ENCODE measurements around the gene SYN1. TPM values are rescaled to one million over a fixed set of nuclear protein-coding genes. Genes with fewer than 3 reads are reported as not detected.

The SYN1 gene
- total RNA-seq, 1 donor from 2014 or later = 2.9 TPM

- Mint-ChIP-seq H3K36me3 (ENCODE audit: low read depth, unreplicated experiment) (peaks cover 11% of the 10 kb centered on the region), H3K4me3 (ENCODE audit: unreplicated experiment) (no peak overlapping the region), H3K9me3 (ENCODE audit: unreplicated experiment) (no peaks in the 10 kb centered on the region), H3K27ac (ENCODE audit: unreplicated experiment) (no peak overlapping the region), H3K4me1 (ENCODE audit: unreplicated experiment) (peaks cover 10% of the 10 kb centered on the region), H3K27me3 (ENCODE audit: unreplicated experiment) (peaks cover 4% of the 10 kb centered on the region)
- DNase-seq (ENCODE audit: low spot score) = no peak
- no peak for TF ChIP-seq CTCF (IDR thresholded peaks at IDR 0.05; ENCODE audit: unreplicated experiment)
Observed at GRCh38 chrX:47645530-47645929, 25.9 kb upstream of the SYN1 start.

GRCh38 chrX:47644557-47645091 lies 25.0 kb upstream of the SYN1 start:
- peaks cover 4% of the 10 kb centered on the region for H3K27me3 Mint-ChIP-seq (ENCODE audit: unreplicated experiment)
- H3K9me3 Mint-ChIP-seq (ENCODE audit: unreplicated experiment) = no peaks in the 10 kb centered on the region
- H3K27ac Mint-ChIP-seq (ENCODE audit: unreplicated experiment) = peak overlapping the region; percentile 48
- no peak for DNase-seq (ENCODE audit: low spot score)
- no peak overlapping the region for H3K4me3 Mint-ChIP-seq (ENCODE audit: unreplicated experiment)
- H3K36me3 Mint-ChIP-seq (ENCODE audit: low read depth, unreplicated experiment) = peaks cover 21% of the 10 kb centered on the region
- peak; percentile 38 for TF ChIP-seq CTCF (IDR thresholded peaks at IDR 0.05; ENCODE audit: unreplicated experiment)
- peaks cover 10% of the 10 kb centered on the region for H3K4me1 Mint-ChIP-seq (ENCODE audit: unreplicated experiment)

- peaks cover 24% of the 10 kb centered on the region for H3K36me3 Mint-ChIP-seq (ENCODE audit: low read depth, unreplicated experiment)
- H3K27ac Mint-ChIP-seq (ENCODE audit: unreplicated experiment) = no peak overlapping the region
- H3K4me1 Mint-ChIP-seq (ENCODE audit: unreplicated experiment) = peaks cover 7% of the 10 kb centered on the region
- TF ChIP-seq CTCF (IDR thresholded peaks at IDR 0.05; ENCODE audit: unreplicated experiment) = peak; percentile 17
- DNase-seq (ENCODE audit: low spot score) = no peak
- no peaks in the 10 kb centered on the region for H3K9me3 Mint-ChIP-seq (ENCODE audit: unreplicated experiment)
- H3K4me3 Mint-ChIP-seq (ENCODE audit: unreplicated experiment) = no peak overlapping the region
- H3K27me3 Mint-ChIP-seq (ENCODE audit: unreplicated experiment) = peaks cover 4% of the 10 kb centered on the region
Observed at GRCh38 chrX:47643926-47644325, 24.3 kb upstream of the SYN1 start.

- TF ChIP-seq CTCF (IDR thresholded peaks at IDR 0.05; ENCODE audit: unreplicated experiment) = no peak
- no peak overlapping the region for H3K4me3 Mint-ChIP-seq (ENCODE audit: unreplicated experiment)
- H3K27ac Mint-ChIP-seq (ENCODE audit: unreplicated experiment) = no peak overlapping the region
- H3K27me3 Mint-ChIP-seq (ENCODE audit: unreplicated experiment) = no peaks in the 10 kb centered on the region
- no peaks in the 10 kb centered on the region for H3K9me3 Mint-ChIP-seq (ENCODE audit: unreplicated experiment)
- H3K36me3 Mint-ChIP-seq (ENCODE audit: low read depth, unreplicated experiment) = peaks cover 29% of the 10 kb centered on the region
- DNase-seq (ENCODE audit: low spot score) = no peak
- no peaks in the 10 kb centered on the region for H3K4me1 Mint-ChIP-seq (ENCODE audit: unreplicated experiment)
Observed at GRCh38 chrX:47638816-47639215, 19.2 kb upstream of the SYN1 start.

- Mint-ChIP-seq H3K27ac (ENCODE audit: unreplicated experiment) (no peak overlapping the region), H3K27me3 (ENCODE audit: unreplicated experiment) (no peaks in the 10 kb centered on the region), H3K36me3 (ENCODE audit: low read depth, unreplicated experiment) (peaks cover 29% of the 10 kb centered on the region), H3K9me3 (ENCODE audit: unreplicated experiment) (no peaks in the 10 kb centered on the region), H3K4me3 (ENCODE audit: unreplicated experiment) (no peak overlapping the region), H3K4me1 (ENCODE audit: unreplicated experiment) (no peaks in the 10 kb centered on the region)
- no peak for DNase-seq (ENCODE audit: low spot score)
- no peak for TF ChIP-seq CTCF (IDR thresholded peaks at IDR 0.05; ENCODE audit: unreplicated experiment)
Observed at GRCh38 chrX:47637546-47638195, 18.0 kb upstream of the SYN1 start.
